ENCODE measurements around the gene PAM. TPM values are rescaled to one million over a fixed set of nuclear protein-coding genes. Genes with fewer than 3 reads are reported as not detected.
"Not testable (repeated sequence)": the region's sequence is repeated elsewhere in the genome, so short reads cannot be mapped to it uniquely, and the experiment has no call there.

PAM gene
- total and polyA plus RNA-seq, 2 donors from 2014 or later: 158 to 293 TPM

DNA sequence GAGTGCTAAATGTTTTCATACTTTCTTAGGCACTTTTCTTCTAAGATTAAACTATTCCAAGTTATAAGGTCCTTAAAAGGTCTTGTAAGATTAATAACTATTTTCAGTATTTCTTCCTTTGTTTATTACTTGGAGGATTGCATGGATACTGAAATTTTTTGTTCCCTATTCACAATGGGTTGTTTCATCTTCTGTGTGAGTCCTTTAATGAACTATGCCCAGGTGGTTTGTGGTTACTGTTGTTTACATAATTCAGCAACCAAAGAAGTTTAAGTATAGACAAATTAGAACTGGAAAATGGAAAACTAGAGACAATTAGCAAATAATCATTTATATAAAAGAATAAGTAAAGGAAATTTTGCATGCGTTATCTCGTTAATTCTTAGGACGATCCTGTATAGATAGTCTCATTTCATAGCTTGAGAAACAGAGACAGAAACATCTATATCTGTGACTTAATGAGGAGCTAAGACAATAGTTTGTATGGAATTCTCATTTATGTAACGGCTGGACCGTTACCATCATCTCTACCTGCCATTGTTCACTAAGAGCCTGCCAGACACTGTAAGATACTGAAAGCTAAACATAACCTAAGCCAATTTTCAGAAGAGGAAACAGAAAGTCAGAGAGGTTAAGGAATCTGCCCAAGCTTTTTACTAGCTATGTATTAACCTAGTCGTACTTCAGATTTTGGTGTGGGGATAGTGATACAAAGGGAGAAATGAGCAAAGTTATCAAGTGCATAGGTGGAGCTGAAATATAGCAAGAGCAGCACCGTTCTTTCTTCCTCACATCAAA, 148.2 kb downstream of the PAM start:
- no peak for FAIRE-seq
- intact Hi-C loops (cut with DNase I): no loop called here
- H3K4me1 ChIP-seq (ENCODE audit: control insufficient read depth in 2 of 3, insufficient read depth in 2 of 3, low read depth in 1 of 3, low read length in 3 of 3): no peaks in the 10 kb centered on the region
- no peak overlapping the region for H3K9ac ChIP-seq (ENCODE audit: low read length in 3 of 3)
- H3K27me3 ChIP-seq (ENCODE audit: control insufficient read depth, insufficient read depth, low read length): no peaks in the 10 kb centered on the region
- H3K4me3 ChIP-seq (ENCODE audit: low read length in 3 of 3): no peak overlapping the region
- H3K27ac ChIP-seq (ENCODE audit: low read depth in 2 of 2, low read length in 2 of 2): no peak overlapping the region
- no peak for DNase-seq
- H3K36me3 ChIP-seq (ENCODE audit: control insufficient read depth in 2 of 3, insufficient read depth in 3 of 3, low read length in 3 of 3): no peaks in the 10 kb centered on the region
- TF ChIP-seq, protein P1, sequence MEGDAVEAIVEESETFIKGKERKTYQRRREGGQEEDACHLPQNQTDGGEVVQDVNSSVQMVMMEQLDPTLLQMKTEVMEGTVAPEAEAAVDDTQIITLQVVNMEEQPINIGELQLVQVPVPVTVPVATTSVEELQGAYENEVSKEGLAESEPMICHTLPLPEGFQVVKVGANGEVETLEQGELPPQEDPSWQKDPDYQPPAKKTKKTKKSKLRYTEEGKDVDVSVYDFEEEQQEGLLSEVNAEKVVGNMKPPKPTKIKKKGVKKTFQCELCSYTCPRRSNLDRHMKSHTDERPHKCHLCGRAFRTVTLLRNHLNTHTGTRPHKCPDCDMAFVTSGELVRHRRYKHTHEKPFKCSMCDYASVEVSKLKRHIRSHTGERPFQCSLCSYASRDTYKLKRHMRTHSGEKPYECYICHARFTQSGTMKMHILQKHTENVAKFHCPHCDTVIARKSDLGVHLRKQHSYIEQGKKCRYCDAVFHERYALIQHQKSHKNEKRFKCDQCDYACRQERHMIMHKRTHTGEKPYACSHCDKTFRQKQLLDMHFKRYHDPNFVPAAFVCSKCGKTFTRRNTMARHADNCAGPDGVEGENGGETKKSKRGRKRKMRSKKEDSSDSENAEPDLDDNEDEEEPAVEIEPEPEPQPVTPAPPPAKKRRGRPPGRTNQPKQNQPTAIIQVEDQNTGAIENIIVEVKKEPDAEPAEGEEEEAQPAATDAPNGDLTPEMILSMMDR (IDR thresholded peaks at IDR 0.05; ENCODE audit: borderline replicate concordance, extremely low read depth, insufficient read depth): no peak
- H3K9me3 ChIP-seq (ENCODE audit: control insufficient read depth in 2 of 3, insufficient read depth in 1 of 3, low read length in 3 of 3): peaks cover 0 to 1% (median 0%) of the 10 kb centered on the region in 3 donors

DNA sequence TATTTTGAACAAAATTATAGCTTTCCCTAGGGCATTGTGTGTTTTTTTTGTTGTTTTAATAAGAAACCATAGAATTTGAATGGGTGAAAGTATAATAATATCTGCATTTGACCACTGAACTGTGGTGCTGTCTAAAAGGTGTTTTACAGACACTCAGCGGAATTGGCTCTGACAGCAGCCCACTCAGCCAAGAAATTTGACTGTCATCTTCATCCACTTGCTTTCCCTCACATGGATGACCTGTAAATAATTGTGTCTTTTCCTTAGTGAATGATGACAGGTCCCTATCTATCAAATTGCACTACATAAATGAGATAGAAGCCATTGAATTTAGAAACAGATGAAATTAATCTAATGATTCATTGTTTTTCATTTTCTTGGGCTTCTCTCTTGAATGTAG, 150.0 kb downstream of the PAM start:
- DNase-seq (no peak), FAIRE-seq (no peak)
- TF ChIP-seq, protein P1 (IDR thresholded peaks at IDR 0.05; ENCODE audit: borderline replicate concordance, extremely low read depth, insufficient read depth): no peak
- Histone ChIP-seq H3K36me3 (ENCODE audit: control insufficient read depth in 2 of 3, insufficient read depth in 3 of 3, low read length in 3 of 3) (no peaks in the 10 kb centered on the region), H3K4me1 (ENCODE audit: control insufficient read depth in 2 of 3, insufficient read depth in 2 of 3, low read depth in 1 of 3, low read length in 3 of 3) (no peaks in the 10 kb centered on the region), H3K9ac (ENCODE audit: low read length in 3 of 3) (no peak overlapping the region), H3K9me3 (ENCODE audit: control insufficient read depth in 2 of 3, insufficient read depth in 1 of 3, low read length in 3 of 3) (peaks cover 0 to 1% (median 0%) of the 10 kb centered on the region in 3 donors), H3K27ac (ENCODE audit: low read depth in 2 of 2, low read length in 2 of 2) (no peak overlapping the region), H3K27me3 (ENCODE audit: control insufficient read depth, insufficient read depth, low read length) (no peaks in the 10 kb centered on the region), H3K4me3 (ENCODE audit: low read length in 3 of 3) (no peak overlapping the region)
- intact Hi-C loops (cut with DNase I): no loop called here

- DNase-seq; intact Hi-C loops (cut with DNase I); H3K9me3 ChIP-seq (ENCODE audit: control insufficient read depth in 2 of 3, insufficient read depth in 1 of 3, low read length in 3 of 3); H3K27me3 ChIP-seq (ENCODE audit: control insufficient read depth, insufficient read depth, low read length); H3K9ac ChIP-seq (ENCODE audit: low read length in 3 of 3); FAIRE-seq; H3K4me1 ChIP-seq (ENCODE audit: control insufficient read depth in 2 of 3, insufficient read depth in 2 of 3, low read depth in 1 of 3, low read length in 3 of 3); H3K4me3 ChIP-seq (ENCODE audit: low read length in 3 of 3); H3K27ac ChIP-seq (ENCODE audit: low read depth in 2 of 2, low read length in 2 of 2); H3K36me3 ChIP-seq (ENCODE audit: control insufficient read depth in 2 of 3, insufficient read depth in 3 of 3, low read length in 3 of 3): not testable (repeated sequence)
Measured at GRCh38 chr5:102907099-102907498, 152.0 kb downstream of the PAM start.

GRCh38 chr5:102910240-102911226, 155.4 kb downstream of the PAM start:
- DNase-seq (no peak), FAIRE-seq (no peak)
- Histone ChIP-seq H3K9ac (ENCODE audit: low read length in 3 of 3) (no peak overlapping the region), H3K27me3 (ENCODE audit: control insufficient read depth, insufficient read depth, low read length) (no peaks in the 10 kb centered on the region), H3K36me3 (ENCODE audit: control insufficient read depth in 2 of 3, insufficient read depth in 3 of 3, low read length in 3 of 3) (peaks cover 0 to 5% (median 0%) of the 10 kb centered on the region in 3 donors), H3K9me3 (ENCODE audit: control insufficient read depth in 2 of 3, insufficient read depth in 1 of 3, low read length in 3 of 3) (peaks cover 0 to under 1% (median 0%) of the 10 kb centered on the region in 3 donors), H3K4me3 (ENCODE audit: low read length in 3 of 3) (no peak overlapping the region), H3K4me1 (ENCODE audit: control insufficient read depth in 2 of 3, insufficient read depth in 2 of 3, low read depth in 1 of 3, low read length in 3 of 3) (no peaks in the 10 kb centered on the region), H3K27ac (ENCODE audit: low read depth in 2 of 2, low read length in 2 of 2) (no peak overlapping the region)
- intact Hi-C loops (cut with DNase I): no loop called here
- TF ChIP-seq, protein P1 (IDR thresholded peaks at IDR 0.05; ENCODE audit: borderline replicate concordance, extremely low read depth, insufficient read depth): no peak

Measured in kidney (tissue), 14 donors.